ENCODE data around the gene ADAMTS15.

Gene ADAMTS15, protein sequence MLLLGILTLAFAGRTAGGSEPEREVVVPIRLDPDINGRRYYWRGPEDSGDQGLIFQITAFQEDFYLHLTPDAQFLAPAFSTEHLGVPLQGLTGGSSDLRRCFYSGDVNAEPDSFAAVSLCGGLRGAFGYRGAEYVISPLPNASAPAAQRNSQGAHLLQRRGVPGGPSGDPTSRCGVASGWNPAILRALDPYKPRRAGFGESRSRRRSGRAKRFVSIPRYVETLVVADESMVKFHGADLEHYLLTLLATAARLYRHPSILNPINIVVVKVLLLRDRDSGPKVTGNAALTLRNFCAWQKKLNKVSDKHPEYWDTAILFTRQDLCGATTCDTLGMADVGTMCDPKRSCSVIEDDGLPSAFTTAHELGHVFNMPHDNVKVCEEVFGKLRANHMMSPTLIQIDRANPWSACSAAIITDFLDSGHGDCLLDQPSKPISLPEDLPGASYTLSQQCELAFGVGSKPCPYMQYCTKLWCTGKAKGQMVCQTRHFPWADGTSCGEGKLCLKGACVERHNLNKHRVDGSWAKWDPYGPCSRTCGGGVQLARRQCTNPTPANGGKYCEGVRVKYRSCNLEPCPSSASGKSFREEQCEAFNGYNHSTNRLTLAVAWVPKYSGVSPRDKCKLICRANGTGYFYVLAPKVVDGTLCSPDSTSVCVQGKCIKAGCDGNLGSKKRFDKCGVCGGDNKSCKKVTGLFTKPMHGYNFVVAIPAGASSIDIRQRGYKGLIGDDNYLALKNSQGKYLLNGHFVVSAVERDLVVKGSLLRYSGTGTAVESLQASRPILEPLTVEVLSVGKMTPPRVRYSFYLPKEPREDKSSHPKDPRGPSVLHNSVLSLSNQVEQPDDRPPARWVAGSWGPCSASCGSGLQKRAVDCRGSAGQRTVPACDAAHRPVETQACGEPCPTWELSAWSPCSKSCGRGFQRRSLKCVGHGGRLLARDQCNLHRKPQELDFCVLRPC

DNA sequence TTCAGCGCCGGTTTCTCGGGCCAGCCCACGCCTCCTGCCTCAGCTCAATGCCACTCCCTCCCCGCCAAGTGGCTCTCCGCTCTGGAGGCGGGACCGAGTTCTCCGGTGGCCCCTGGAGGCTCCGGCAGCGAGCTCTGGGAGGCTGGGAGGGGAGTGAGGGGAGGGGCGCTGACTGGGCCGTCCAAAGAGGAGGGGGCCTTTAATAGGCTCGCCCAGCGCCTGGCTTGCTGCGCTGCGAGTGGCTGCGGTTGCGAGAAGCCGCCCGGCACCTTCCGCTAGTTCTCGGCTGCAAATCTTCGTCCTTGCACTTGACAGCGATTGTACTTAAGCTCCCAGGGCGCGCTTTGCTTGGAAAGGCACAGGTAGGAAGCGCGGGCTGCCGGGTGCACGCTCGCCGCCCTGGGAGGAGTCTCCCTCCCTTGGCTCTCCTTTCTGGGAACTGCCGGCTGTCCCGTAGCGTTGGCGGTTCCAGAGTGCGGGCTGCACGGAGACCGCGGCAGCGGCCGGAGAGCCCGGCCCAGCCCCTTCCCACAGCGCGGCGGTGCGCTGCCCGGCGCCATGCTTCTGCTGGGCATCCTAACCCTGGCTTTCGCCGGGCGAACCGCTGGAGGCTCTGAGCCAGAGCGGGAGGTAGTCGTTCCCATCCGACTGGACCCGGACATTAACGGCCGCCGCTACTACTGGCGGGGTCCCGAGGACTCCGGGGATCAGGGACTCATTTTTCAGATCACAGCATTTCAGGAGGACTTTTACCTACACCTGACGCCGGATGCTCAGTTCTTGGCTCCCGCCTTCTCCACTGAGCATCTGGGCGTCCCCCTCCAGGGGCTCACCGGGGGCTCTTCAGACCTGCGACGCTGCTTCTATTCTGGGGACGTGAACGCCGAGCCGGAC is at the start of gene ADAMTS15:
Gene ADAMTS15, plus strand, starts transcription at position 230 of the 894 bp plus-strand sequence. Its CDS starts 329 bp downstream, at position 559.
- peak; percentile 86 for DNase-seq (ENCODE audit: low spot score)

DNA sequence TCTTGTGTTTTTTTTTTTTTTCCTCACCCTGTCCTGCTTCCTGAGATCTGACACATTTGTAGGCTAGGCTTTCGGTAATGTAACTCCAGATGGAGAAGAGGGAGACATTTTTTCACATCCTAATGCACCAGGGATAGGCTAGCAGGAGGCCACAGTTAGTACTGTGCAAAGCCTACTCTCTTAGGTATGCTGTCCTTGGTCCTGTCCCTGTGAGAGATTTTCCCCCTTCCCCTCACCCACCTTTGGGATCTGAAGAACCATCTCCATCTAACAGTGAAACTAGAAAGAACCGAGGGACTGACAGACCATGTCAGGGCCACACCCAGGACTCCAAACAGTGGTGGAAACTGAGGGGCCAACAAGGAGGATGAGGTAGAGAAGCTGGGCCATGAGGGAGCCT is 49.2 kb upstream of the ADAMTS15 start:
- DNase-seq (ENCODE audit: low spot score) = no peak

DNA sequence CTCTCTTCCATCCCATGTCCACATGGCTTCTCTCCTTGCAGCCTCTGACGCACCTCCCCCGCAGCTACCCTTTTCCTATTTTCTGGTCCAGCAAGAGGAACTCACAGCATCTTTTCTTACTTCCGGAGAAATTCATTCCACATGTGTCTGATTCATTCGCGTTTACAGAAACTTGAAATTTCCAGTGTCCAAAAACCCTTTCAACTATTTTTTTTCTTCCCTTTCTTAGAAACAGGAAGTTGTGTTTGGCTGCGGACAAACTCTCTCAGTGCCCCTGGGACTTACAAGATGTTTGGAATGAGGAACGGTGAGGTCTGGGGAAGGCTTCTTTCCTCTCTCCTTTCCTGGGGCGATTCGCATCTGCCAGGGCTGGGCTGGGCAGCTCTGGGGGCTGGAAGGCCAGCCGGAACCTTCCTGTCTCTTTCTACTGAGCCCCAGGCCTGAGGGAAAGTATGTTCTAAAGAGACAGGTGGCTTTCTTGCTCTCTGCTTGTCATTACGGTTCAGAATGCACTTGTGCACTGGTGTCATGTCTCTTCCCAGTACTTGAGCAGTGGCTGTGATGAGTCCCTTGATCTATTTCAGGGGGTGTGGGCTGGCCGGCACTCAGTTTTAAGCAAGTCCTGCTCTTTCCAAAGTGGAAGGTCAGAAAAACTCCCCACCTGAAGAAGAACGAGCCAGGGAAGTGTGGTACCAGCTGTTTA is 47.5 kb upstream of the ADAMTS15 start:
- no peak for DNase-seq (ENCODE audit: low spot score)

DNA sequence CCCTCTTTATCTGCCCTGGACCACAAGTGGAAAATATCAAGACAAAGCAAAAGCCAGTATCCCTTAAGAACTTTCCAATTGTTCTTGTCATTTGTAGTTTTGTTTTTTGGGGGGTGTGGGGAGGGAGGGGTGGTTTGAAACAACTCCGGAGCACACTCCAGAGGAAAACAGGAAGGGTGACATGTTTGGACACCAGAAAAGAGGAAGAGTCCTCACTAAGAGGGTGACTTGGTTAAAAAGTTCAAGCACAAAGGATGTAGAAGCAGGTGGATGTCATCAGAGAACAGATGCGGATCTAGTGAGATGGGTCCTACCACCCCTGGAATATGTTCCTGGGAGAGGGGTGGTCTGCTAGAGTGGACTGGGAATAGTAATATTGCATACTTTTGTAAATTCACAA is 45.9 kb upstream of the ADAMTS15 start:
- no peak for DNase-seq (ENCODE audit: low spot score)

DNA sequence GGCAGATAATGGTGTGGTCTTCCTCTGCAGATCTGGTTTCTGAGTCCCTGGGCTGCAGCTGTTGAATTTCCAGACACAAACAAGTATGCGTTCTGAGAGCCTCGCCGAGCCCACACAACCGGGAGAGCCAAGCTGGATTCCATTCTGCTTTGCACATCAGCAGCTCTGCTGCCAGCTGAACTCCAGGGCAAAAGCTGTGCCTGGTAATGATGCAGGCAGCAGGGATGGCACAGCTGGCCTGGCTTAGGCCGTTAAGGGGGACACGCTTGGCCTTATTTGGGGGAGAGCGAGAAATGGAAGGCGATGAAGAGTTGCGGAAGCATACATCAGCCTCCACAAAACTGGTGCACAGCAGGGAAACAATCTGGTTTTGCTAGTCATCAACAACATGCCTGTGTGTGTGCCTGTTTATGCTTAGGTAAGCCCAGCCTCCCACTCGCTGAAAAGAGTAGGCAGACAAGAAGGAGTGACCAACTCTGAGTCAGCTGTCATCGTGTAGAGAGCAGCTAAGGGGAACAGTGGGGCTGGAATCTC is 45.1 kb upstream of the ADAMTS15 start:
- no peak for DNase-seq (ENCODE audit: low spot score)

DNA sequence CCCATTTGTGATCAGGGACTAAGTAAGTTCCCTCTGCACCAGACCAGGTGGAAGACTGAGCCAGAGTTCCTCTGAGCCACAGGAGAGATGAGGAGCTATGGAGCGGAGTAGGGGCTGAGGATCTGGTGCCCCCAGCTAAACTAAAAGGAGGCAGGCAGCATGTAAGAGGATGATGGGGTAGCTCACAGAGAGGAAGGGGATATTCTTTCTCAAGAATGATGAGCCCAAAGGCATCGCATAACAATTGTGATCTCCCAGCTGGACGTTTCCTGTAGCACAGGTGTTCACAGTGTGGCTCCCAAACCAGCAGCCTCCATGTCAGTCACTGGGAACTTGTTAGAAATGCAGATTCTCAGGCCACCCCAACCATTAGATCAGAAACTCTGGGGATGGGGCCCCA is 44.5 kb upstream of the ADAMTS15 start:
- no peak for DNase-seq (ENCODE audit: low spot score)

DNA sequence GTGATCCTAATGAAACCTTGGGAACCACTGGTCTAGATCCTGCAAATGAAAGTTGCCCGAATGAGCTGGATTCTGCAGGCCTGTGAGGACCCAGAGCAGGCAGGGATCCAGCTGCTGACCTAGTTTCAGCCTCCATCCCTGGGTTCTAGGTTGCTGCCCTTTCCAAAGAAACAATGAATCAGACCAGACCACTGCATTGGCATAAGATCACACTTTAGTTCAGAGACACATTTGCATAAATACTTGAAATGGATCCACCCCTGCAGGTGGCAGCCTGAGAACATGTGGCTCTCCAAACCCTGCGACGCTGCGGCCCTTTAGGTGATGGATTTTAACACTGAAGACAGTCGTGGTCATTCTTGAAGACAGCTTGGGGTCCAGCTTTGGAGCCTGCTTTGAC is 43.7 kb upstream of the ADAMTS15 start:
- no peak for DNase-seq (ENCODE audit: low spot score)

DNA sequence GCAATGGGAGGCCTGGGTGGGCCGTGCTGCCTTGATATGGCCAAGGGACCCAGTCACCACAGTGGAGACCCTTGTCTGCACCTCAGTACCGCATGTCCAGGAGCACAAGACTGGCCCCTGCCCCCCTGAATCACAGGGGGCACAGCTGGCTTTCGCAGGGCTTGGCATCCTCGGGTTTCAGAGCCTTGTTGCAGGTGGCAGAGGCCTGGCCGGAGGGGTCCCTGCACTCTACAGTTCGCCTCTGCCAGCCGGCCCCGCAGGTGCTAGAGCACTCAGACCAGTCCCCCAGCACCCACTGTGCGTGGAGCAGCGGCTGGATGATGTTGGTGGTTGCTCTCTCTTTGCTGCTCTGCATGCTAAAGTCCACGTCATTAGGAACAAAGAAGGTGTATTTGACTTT is 43.0 kb upstream of the ADAMTS15 start:
- no peak for DNase-seq (ENCODE audit: low spot score)

DNA sequence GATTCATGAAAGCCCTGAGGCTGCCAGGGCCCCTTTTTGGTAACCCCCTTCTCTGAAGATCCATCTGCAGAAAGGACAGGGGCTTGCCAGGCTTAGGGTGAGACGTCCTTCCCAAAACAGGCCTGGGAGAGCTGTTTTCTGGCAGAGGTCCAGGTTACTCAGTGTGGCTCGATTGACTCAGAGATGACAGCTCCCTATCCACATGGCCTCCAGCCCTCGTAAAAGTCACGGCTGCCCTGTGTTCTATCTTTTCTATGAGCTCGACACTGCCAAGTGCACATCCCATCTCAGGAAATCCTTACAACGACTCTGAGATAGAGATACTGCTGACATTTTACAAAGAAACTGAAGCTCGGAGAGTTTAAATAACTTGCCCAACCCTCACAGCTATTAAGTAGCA is 40.5 kb upstream of the ADAMTS15 start:
- DNase-seq (ENCODE audit: low spot score) = no peak

DNA sequence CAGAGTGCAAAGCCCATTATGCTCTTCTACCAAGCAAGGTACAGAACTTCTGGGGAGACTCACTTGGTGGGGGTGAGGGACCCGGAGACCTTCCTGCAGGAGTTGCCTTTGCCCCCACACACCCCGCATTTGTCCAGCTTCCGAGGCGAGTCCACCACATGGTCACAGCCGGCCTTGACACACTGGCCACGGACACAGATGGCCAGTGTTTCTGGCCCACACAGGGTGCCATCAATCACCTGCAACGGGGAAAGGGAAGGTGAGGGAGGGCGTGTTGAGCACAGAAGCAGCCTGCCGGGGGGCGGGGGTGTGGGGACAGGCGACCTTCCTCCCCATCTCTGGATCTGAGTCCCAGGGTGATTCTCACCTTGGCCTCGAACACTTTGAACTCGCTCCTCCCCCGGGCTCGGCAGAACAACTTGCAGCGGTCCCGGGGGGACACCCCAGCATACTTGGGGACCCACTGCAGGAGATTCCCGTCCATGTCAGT is 40.0 kb upstream of the ADAMTS15 start:
- no peak for DNase-seq (ENCODE audit: low spot score)

DNA sequence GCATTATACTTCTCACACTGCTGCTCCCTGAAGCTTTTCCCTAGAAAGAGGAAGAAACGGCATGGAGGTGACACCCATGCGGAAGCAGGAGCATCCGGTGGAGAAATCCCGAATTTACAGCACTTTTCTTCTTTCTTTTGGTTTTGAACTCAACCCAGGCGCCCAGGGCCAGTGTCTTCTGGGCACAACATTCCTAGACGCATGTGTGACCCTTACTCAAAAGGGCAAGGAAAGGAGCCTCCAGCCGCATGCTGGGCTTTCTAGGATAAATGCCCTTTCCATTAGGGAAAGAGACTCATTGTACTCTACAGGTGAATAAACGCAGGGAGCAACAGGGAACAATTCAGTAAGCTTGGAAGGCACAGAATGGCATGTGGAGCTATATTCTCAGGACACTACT is 39.5 kb upstream of the ADAMTS15 start:
- DNase-seq (ENCODE audit: low spot score) = no peak

DNA sequence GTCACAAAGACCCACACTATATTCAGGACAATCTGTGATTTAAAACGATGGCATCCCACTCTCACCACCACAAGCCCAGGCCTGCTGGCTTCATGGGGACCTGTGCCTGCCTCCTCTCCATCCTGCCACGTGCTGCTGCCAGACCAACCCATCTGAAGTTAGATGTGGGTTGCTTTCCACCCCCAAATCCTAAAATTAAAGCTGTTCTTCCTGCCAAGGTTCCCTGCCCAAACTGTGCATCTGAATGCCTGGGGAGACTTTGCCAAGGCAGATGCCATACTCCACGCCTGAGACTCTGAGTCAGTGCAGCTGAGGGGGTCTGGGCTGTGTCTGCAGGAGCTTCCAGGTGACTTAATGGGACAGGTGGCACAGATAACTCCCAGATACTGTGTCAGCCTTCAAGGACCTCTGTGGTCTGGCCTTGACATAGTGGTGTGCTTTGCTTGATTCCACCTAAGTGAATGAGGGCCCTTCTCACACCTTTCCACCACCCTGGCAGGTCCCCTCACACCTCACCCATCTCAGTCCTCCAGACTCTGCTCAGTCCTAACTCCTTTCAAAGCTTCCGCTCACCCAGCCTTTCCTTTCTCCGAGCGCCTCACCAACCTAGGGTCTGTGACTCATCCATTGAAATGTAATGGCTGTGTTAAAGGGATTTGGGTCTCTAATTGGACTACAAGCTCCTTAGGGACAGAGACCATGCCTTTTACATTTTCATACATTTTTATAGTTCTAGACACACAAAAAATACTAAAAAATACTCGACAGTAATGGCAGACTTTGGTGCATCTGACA is 38.7 kb upstream of the ADAMTS15 start:
- no peak for DNase-seq (ENCODE audit: low spot score)

DNA sequence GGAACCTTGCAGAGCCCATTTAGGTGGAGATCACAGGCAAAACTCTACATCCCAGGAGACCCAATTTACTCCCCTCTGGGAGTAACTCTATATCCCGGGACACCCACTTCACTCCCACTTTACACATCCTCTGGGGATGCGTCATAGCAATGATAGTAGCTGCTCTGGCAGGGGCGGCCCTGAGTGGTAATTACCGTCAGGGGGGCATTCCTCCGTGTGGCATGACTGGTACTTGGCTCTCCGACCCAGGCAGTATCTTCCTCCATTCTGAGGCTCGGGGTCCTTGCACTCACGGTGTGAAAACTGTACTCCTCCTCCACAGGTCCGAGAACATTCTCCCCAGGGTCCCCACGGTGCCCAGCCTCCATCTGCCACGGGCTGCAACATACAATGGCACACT is 37.2 kb upstream of the ADAMTS15 start:
- no peak for DNase-seq (ENCODE audit: low spot score)

DNA sequence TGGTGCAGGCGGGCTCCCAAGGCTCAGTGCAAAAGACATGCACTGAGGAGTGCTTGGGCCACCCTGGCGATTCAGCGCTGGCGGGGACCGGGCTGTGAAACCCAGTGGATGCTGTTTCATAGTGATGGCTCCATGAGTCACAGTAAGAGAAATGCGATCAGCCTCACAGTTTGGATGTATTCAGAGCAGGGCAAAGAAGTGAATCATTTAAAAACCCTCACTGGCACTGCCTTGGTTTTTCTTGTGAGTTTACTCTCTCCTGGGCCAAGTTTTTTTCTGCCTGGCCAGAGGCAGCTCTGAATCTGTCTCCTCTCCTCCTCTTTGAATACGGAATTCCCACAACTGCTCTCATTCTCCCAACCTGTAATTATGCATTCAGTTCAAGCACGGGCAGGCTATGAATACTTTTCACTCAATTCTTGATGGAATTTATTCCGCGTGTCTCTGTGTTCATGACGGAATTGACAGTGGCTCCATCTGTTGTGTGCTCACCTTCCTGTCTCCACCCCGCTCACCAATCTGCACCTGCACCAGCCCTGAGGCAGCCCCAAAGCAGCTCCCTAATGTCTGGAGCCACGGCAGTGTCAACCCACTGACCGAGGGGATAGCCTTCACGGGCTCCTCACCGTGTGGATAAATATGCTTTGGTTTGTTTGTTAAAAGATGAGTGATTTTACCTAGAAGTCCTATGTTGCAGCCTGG is 34.9 kb upstream of the ADAMTS15 start:
- no peak for DNase-seq (ENCODE audit: low spot score)

DNA sequence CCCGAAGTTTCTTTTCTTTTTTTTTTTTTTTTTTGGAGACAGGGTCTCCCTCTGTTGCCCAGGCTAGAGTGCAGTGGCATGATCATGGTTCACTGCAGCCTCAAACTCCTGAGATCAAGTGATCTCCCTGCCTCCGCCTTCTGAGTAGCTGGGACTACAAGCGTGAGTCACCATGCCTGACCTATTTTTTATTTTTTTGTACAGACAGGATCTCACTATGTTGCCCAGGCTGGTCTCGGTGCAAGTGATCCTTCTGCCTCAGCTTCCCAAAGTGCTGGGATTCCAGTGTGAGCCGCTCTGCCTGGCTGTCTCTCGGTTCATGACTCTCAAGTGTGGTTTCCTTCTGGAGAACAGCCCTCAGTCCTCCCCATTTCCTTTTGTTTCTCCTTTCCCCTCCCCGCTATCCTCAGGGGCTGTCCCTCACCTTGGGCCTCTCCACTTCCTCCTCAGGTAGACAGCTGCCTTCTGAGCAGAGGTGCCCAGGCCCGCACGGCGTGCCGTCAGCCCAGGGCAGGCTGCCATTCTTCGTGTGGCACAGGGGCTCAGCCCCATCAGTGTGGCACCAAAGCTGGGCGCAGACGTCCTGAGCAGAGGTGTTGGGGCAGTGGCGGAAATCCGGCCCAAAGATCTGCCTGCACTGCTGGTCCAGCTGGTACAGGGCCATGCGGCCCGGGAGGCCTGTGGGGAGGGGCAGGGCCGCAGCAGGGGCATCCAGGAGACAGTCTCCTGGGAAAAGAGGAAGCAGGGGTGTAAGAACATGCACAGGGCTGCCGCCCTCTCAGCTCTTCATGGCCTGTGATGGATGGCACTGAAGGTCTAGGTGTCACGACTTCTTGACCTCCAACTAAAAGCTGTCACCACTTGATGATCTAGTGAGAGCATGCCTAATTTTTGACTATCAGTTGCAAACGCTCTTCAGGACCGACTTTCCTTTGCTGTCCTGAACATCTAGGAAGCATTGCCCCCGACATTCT is 34.1 kb upstream of the ADAMTS15 start:
- DNase-seq (ENCODE audit: low spot score) = no peak

DNA sequence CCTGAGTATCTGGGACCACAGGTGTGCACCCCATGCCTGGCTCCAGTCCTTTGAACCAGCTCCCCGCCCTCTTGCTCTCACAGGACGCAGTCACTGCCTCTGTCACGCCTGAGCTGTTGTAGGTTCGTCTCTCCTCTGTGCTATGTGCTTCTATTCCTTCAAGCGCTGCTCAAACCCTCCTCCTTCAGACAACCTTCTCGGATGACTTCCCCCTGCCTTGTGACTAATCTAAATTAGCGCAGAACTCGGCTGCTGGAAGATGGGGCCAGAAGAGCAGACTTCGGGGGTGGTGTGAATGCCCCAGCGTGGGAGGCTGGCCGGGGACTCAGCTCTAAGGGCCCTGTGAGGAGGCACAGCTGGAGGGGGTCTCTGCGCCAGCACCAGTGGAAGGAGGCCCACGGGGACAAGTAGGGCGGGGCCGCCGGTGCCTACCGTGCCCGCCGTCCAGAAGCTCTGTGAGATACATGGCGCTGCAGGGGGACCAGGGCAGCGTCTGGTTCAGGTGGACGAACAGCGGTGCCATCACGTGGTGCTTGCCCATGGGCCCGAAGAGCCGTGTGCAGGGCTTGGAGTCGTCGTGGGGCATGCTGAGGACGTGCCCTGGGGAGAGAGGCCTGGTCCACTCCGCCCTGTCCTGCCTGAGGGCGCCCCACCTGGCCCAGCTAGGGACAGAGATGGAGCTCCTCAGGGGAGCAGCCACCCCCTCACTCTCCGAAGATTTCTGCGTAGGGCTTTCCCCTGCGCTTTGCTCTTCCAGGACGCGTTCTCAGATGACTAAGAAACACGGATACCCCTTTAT is 32.5 kb upstream of the ADAMTS15 start:
- DNase-seq (ENCODE audit: low spot score) = no peak

DNA sequence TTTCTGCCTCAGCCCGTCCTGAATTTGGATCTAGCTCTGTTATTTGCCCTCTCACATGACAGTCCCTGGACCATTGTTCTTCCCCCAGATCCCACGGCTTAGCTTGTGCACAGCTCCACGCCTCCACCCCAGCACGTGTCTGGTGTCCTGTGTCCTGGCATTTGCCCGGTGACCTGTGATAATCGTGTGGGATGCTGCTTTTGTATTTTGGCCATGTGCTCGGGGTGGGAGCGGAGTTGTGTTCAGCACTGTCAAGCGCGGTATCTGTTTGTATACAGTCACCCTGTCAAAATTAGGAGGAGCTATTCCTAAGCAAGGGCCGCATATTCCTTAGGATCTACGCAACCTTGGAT is 31.9 kb upstream of the ADAMTS15 start:
- DNase-seq (ENCODE audit: low spot score) = no peak

DNA sequence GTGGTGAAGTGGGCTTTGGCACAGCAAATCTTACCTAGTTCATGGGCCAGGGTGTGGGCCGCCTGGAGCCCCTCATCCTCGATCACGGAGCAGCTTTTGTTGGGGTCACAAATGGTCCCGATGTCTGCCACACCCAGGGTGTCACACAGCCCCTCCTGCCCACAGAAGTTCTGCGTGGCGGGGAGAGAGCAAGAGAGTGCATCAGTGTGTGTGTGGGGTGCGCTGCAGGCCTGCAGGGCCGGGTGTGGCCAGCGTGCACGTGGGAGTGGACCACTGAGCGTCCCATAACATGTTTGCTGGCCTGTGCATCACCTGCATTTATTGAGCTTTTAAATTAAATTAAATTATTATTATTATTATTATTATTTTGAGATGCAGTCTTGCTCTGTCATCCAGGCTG is 31.5 kb upstream of the ADAMTS15 start:
- no peak for DNase-seq (ENCODE audit: low spot score)
